Stimulated activated naive B cell treated with anti-CD40 and anti-IgM and Interleukin-4, amounts not matched to agents 10 μg/mL and 1 μg/mL and 100 μg/mL, for 72 hours (primary cell): ENCODE measurements around the gene TCEA3.

Experiments
- ATAC-seq, 2 donors: fragments of 150-1000 bp; cut with Tn5 transposase; replicated peaks; 2 replicates each; pipeline ENCODE4 v1.10.0; 2021; ENCODE audit warnings: moderate library complexity in 1 of 2
- DNase-seq: peaks from one replicate; pipeline ENCODE4 v3.0.0; 2021
- H3K27ac Mint-ChIP-seq: one replicate; pipeline ENCODE4 v1.8.0; 2022; ENCODE audit warnings: mild to moderate bottlenecking, mixed read lengths
- H3K27me3 Mint-ChIP-seq, 2 donors: one replicate each; pipeline ENCODE4 v1.8.0; 2022; ENCODE audit warnings: mixed read lengths in 2 of 2
- H3K36me3 Mint-ChIP-seq, 2 donors: one replicate each; pipeline ENCODE4 v1.8.0; 2022; ENCODE audit warnings: mixed read lengths in 2 of 2, mild to moderate bottlenecking in 1 of 2
- H3K4me1 Mint-ChIP-seq, 2 donors: one replicate each; pipeline ENCODE4 v1.8.0; 2022; ENCODE audit warnings: mixed read lengths in 2 of 2, mild to moderate bottlenecking in 1 of 2
- H3K4me3 Mint-ChIP-seq, 2 donors: one replicate each; pipeline ENCODE4 v1.8.0; 2022; ENCODE audit warnings: mild to moderate bottlenecking in 2 of 2, mixed read lengths in 2 of 2, moderate library complexity in 1 of 2
- H3K9me3 Mint-ChIP-seq, 2 donors: one replicate each; pipeline ENCODE4 v1.8.0; 2022; ENCODE audit warnings: mixed read lengths in 2 of 2, mild to moderate bottlenecking in 1 of 2

Gene TCEA3

DNA sequence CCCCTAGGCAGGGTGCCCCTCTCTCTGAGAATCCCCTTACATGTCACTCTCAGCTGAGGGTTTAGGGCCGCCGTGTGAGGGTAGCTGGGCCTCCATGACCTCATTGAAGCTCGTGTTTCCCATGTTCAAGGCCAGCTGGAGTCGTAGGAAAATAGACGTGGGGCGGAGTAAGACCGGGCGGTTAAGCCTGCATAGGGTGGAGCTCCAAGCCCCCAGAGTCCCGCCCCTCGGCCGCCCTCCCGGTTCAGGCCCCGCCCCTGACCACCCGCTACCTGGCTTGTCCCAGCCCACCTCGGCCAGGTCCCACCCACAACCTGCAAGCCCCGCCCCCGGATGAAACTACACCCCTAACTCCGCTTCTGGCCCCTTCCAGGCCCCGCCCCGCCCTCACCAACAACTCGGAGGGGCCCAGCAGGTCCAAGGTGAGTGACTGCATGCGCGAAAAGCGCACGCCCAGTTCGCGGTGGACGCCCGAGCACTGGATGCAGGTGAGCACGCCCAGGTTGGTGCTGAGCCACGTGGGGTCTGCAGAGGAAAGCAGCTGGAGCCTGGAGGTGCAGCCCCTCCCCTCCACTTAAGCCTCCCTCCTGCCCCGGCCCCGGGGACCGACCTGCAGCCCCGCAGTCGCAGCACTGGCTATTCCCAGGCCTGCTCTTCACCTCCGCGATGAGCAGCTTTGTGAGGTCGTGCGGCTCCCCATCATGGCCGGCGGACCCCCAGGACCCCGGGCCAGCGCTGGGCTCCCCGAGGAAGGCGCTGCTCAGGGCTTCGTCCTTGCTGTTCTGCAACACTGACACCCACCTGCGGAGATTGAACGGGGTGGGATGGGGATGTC lies 12.2 kb upstream of the TCEA3 start:
- H3K4me3 Mint-ChIP-seq, result peak overlapping the region in 1 of 2 donors; percentile 12
- ATAC-seq (no peak), DNase-seq (no peak)
- no peaks in the 10 kb centered on the region for H3K9me3 Mint-ChIP-seq
- peaks cover 0 to 4% of the 10 kb centered on the region in 2 donors for H3K4me1 Mint-ChIP-seq
- peaks cover 0 to 3% of the 10 kb centered on the region in 2 donors for H3K36me3 Mint-ChIP-seq
- H3K27ac Mint-ChIP-seq, result no peak overlapping the region
- H3K27me3 Mint-ChIP-seq, result peaks cover 8 to 21% of the 10 kb centered on the region in 2 donors

- Mint-ChIP-seq H3K4me3 (no peak overlapping the region), H3K36me3 (peaks cover 0 to 3% of the 10 kb centered on the region in 2 donors), H3K9me3 (no peaks in the 10 kb centered on the region), H3K27ac (no peak overlapping the region), H3K27me3 (peaks cover 11 to 17% of the 10 kb centered on the region in 2 donors), H3K4me1 (peaks cover 0 to 4% of the 10 kb centered on the region in 2 donors)
- ATAC-seq, result no peak
- DNase-seq, result no peak
Measured at GRCh38 chr1:23434260-23434775, 9.8 kb upstream of the TCEA3 start.

DNA sequence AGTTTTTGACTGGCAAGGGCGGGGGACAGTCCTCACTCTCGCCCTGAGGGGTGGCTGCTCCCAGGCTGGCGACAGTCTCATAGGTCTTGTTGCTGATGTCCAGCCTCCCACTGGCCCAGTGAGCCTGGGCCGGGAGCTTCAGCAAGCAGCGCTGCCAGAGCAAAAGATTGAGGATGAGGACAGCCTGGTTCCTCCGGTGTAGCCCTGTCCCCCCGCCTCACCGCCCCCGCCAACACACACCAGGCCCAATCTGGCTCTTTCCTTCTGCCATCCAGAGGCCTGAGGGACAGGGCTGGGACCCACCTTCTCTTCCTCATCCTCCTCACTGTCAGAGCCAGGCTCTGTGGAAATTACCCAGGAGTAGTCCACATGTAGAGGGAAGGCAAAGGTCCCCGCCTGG lies 8.6 kb upstream of the TCEA3 start:
- peaks cover 0 to 5% of the 10 kb centered on the region in 2 donors for H3K4me1 Mint-ChIP-seq
- no peaks in the 10 kb centered on the region for H3K9me3 Mint-ChIP-seq
- ATAC-seq, result no peak

GRCh38 chr1:23431431-23431830 lies 6.9 kb upstream of the TCEA3 start:
- Mint-ChIP-seq H3K36me3 (peaks cover 0 to 3% of the 10 kb centered on the region in 2 donors), H3K27ac (no peak overlapping the region), H3K27me3 (peaks cover 22 to 30% of the 10 kb centered on the region in 2 donors), H3K4me3 (no peak overlapping the region), H3K4me1 (peaks cover 0 to 5% of the 10 kb centered on the region in 2 donors), H3K9me3 (no peaks in the 10 kb centered on the region)
- ATAC-seq, result no peak
- no peak for DNase-seq

More for the DNA sequence above, 8.6 kb upstream of the TCEA3 start:
- H3K27ac Mint-ChIP-seq, result no peak overlapping the region
- no peak for DNase-seq
- H3K27me3 Mint-ChIP-seq, result peaks cover 18 to 23% of the 10 kb centered on the region in 2 donors
- peaks cover 0 to 3% of the 10 kb centered on the region in 2 donors for H3K36me3 Mint-ChIP-seq
- no peak overlapping the region for H3K4me3 Mint-ChIP-seq

- ATAC-seq, result no peak
- no peak overlapping the region for H3K27ac Mint-ChIP-seq
- peaks cover 28 to 36% of the 10 kb centered on the region in 2 donors for H3K27me3 Mint-ChIP-seq
- no peak for DNase-seq
- peaks cover 0 to 5% of the 10 kb centered on the region in 2 donors for H3K4me1 Mint-ChIP-seq
- no peaks in the 10 kb centered on the region for H3K9me3 Mint-ChIP-seq
- H3K4me3 Mint-ChIP-seq, result no peak overlapping the region
- H3K36me3 Mint-ChIP-seq, result peaks cover 0 to 3% of the 10 kb centered on the region in 2 donors
Measured at GRCh38 chr1:23430803-23431202, 6.3 kb upstream of the TCEA3 start.

- H3K4me3 Mint-ChIP-seq, result no peak overlapping the region
- peaks cover 0 to 3% of the 10 kb centered on the region in 2 donors for H3K36me3 Mint-ChIP-seq
- peaks cover 42 to 49% of the 10 kb centered on the region in 2 donors for H3K27me3 Mint-ChIP-seq
- H3K4me1 Mint-ChIP-seq, result peaks cover 8 to 18% of the 10 kb centered on the region in 2 donors
- H3K27ac Mint-ChIP-seq, result no peak overlapping the region
- H3K9me3 Mint-ChIP-seq, result no peaks in the 10 kb centered on the region
- DNase-seq (no peak), ATAC-seq (no peak)
Measured at GRCh38 chr1:23428136-23428905, 3.8 kb upstream of the TCEA3 start.

DNA sequence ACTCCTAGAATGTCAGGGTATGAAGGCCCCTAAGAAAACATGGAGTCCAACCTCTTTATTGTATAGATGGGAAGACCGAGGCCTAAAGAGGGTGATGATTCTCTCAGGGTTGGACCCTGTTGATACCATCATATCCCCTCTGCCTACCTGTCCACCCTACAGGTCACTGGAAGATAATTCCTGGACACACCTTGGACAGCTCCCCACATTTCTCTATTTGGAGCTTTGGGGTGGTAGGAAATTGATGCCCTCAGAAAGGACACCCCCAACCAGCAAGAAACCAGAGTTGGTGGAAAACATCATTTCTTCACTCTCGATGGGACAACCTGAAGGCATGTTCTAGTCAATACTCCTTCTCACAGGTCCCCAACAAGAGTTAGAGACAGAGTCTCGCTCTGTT lies 3.0 kb upstream of the TCEA3 start:
- DNase-seq, result no peak
- no peak overlapping the region for H3K4me3 Mint-ChIP-seq
- H3K9me3 Mint-ChIP-seq, result no peaks in the 10 kb centered on the region
- H3K27ac Mint-ChIP-seq, result no peak overlapping the region
- H3K27me3 Mint-ChIP-seq, result peaks cover 49 to 57% of the 10 kb centered on the region in 2 donors
- H3K36me3 Mint-ChIP-seq, result peaks cover 0 to 3% of the 10 kb centered on the region in 2 donors
- no peak for ATAC-seq
- peaks cover 14 to 26% of the 10 kb centered on the region in 2 donors for H3K4me1 Mint-ChIP-seq

GRCh38 chr1:23426828-23427227 lies 2.3 kb upstream of the TCEA3 start:
- peaks cover 16 to 31% of the 10 kb centered on the region in 2 donors for H3K4me1 Mint-ChIP-seq
- H3K27ac Mint-ChIP-seq, result no peak overlapping the region
- no peaks in the 10 kb centered on the region for H3K36me3 Mint-ChIP-seq
- no peaks in the 10 kb centered on the region for H3K9me3 Mint-ChIP-seq
- H3K4me3 Mint-ChIP-seq, result no peak overlapping the region
- H3K27me3 Mint-ChIP-seq, result peaks cover 56 to 64% of the 10 kb centered on the region in 2 donors
- ATAC-seq, result no peak
- DNase-seq, result no peak

DNA sequence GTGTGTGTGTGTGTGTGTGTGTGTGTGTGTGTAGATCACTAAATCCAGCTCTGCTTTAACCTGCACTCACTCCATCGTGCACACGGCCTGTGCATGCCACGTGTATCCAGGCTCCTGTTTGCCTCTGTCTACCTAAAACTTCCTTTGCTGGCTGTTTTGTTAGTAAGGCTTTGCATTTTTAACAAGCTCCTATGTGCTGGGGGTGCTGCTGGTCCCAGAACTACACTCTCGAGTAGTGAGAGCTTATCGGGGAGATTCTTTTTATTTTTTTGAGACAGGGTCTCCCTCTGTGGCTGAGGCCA lies 596 bp upstream of the TCEA3 start:
- Mint-ChIP-seq H3K4me1 (peaks cover 16 to 31% of the 10 kb centered on the region in 2 donors), H3K36me3 (no peaks in the 10 kb centered on the region), H3K27me3 (peaks cover 61 to 74% of the 10 kb centered on the region in 2 donors), H3K4me3 (peak overlapping the region; percentile 86), H3K27ac (no peak overlapping the region), H3K9me3 (no peaks in the 10 kb centered on the region)
- ATAC-seq (peak in 1 of 2 donors; percentile 6), DNase-seq (no peak)

- H3K36me3 Mint-ChIP-seq, result no peaks in the 10 kb centered on the region
- peaks cover 56 to 74% of the 10 kb centered on the region in 2 donors for H3K27me3 Mint-ChIP-seq
- H3K9me3 Mint-ChIP-seq, result no peaks in the 10 kb centered on the region
- peaks cover 16 to 31% of the 10 kb centered on the region in 2 donors for H3K4me1 Mint-ChIP-seq
- H3K27ac Mint-ChIP-seq, result no peak overlapping the region
- H3K4me3 Mint-ChIP-seq, result peak overlapping the region; percentile 77 to 86
- no peak for ATAC-seq
- no peak for DNase-seq
Measured at GRCh38 chr1:23423415-23424292, 894 bp downstream of the TCEA3 start.

GRCh38 chr1:23422941-23423340 lies 1.6 kb downstream of the TCEA3 start:
- no peak for ATAC-seq
- Mint-ChIP-seq H3K27ac (no peak overlapping the region), H3K4me1 (peaks cover 15 to 31% of the 10 kb centered on the region in 2 donors), H3K27me3 (peaks cover 49 to 66% of the 10 kb centered on the region in 2 donors), H3K9me3 (no peaks in the 10 kb centered on the region), H3K36me3 (no peaks in the 10 kb centered on the region), H3K4me3 (no peak overlapping the region)
- no peak for DNase-seq

DNA sequence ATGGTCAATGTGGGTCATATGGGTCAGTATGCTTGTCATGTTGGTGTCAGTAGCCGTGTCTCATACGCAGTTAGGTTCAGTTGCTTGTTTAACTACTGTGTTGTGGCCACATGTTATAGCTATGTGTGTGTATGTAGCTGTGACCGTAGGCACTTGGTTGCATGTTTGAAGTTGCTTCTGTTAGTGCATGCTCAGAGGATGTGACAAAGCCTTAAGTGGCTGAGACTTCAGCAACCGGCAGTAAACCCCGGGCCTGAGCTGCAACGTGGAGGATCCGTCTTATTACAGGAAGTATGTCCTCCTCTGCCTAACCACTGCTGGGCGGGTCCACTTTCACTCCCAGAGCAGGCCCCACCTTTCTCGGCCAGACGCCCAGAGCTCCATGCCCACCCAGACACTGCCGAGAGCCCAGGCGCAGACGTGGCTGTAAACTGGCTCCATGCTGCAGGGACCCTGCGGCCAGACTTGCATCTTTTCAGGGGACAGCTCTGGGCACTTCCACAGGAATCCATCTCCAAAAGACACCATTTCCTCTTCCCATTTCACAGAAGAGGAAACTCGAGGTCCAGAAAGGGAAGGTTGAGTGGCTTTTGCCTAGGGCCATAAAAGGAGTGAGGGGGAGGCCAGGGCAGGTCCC lies 2.2 kb downstream of the TCEA3 start:
- Mint-ChIP-seq H3K36me3 (no peaks in the 10 kb centered on the region), H3K4me1 (peaks cover 15 to 31% of the 10 kb centered on the region in 2 donors), H3K4me3 (no peak overlapping the region), H3K9me3 (no peaks in the 10 kb centered on the region), H3K27ac (no peak overlapping the region), H3K27me3 (peaks cover 47 to 64% of the 10 kb centered on the region in 2 donors)
- DNase-seq (no peak), ATAC-seq (peak; percentile 32 to 37)

GRCh38 chr1:23421753-23422240 lies 2.8 kb downstream of the TCEA3 start:
- no peaks in the 10 kb centered on the region for H3K36me3 Mint-ChIP-seq
- H3K4me3 Mint-ChIP-seq, result no peak overlapping the region
- DNase-seq (no peak), ATAC-seq (no peak)
- H3K9me3 Mint-ChIP-seq, result no peaks in the 10 kb centered on the region
- H3K4me1 Mint-ChIP-seq, result peaks cover 15 to 31% of the 10 kb centered on the region in 2 donors
- H3K27ac Mint-ChIP-seq, result no peak overlapping the region
- peaks cover 46 to 59% of the 10 kb centered on the region in 2 donors for H3K27me3 Mint-ChIP-seq
